ENCODE measurements around the gene BMF.

GRCh38 chr15:40084650-40085049, 24.0 kb downstream of the BMF start:
- TF ChIP-seq CTCF (conservative IDR thresholded peaks at IDR 0.05; ENCODE audit: low read depth, low read length), result no peak
- no peak for TF ChIP-seq POLR2A (IDR thresholded peaks at IDR 0.05; ENCODE audit: low read depth, low read length)
- TF ChIP-seq RCOR1 (IDR thresholded peaks at IDR 0.05; ENCODE audit: insufficient replicate concordance, low read length), result no peak
- no peak for TF ChIP-seq MXI1 (IDR thresholded peaks at IDR 0.05; ENCODE audit: borderline replicate concordance, low read depth, low read length)
- TF ChIP-seq RFX5 (IDR thresholded peaks at IDR 0.05; ENCODE audit: low read depth, low read length), result no peak
- TF ChIP-seq SMC3 (IDR thresholded peaks at IDR 0.05; ENCODE audit: low read depth, low read length), result no peak
- no peak for TF ChIP-seq ELK1 (IDR thresholded peaks at IDR 0.05; ENCODE audit: borderline replicate concordance, low read depth, low read length)
- no peak for TF ChIP-seq RAD21 (IDR thresholded peaks at IDR 0.05; ENCODE audit: low read length)
- TF ChIP-seq CEBPB (IDR thresholded peaks at IDR 0.05; ENCODE audit: low read depth, low read length), result no peak
- TF ChIP-seq MAFK (IDR thresholded peaks at IDR 0.05; ENCODE audit: low read depth, low read length), result no peak
- no peak for TF ChIP-seq MAZ (IDR thresholded peaks at IDR 0.05; ENCODE audit: borderline replicate concordance, low read depth, low read length)
